Testis (tissue), 3 donors: Measurements from ENCODE around the gene HNRNPK. TPM values are rescaled to one million over a fixed set of nuclear protein-coding genes. Genes with fewer than 3 reads are reported as not detected.
"Not testable (repeated sequence)": the region's sequence is repeated elsewhere in the genome, so short reads cannot be mapped to it uniquely, and the experiment has no call there.

Experiments used
- DNase-seq: peaks from one replicate; pipeline ENCODE4 v3.0.0-alpha.2; 2019
- H3K27ac ChIP-seq, 2 donors: fragments of 200-600 bp; sonication (generic); one replicate each; pipeline ENCODE4 v1.5.1; 2019
- H3K27me3 ChIP-seq: fragments of 200-600 bp; sonication (generic); one replicate; pipeline ENCODE4 v1.5.1; 2019
- H3K36me3 ChIP-seq: fragments of 200-600 bp; sonication (generic); one replicate; pipeline ENCODE4 v1.5.1; 2017; ENCODE audit warnings: low read depth; ENCODE audit errors: missing control alignments
- H3K4me1 ChIP-seq: fragments of 200-600 bp; sonication (generic); one replicate; pipeline ENCODE4 v1.5.1; 2019
- H3K4me3 ChIP-seq, 2 donors: fragments of 200-600 bp; sonication (generic); one replicate each; pipeline ENCODE4 v1.5.1; 2017 to 2019
- H3K9me3 ChIP-seq: fragments of 200-600 bp; sonication (generic); one replicate; pipeline ENCODE4 v1.5.1; 2017
- CTCF ChIP-seq, 3 experiments: fragments of 450-650 bp in 2 of 3; fragments of 200-600 bp in 1 of 3; sonication (generic) in 1 of 3; IDR thresholded peaks; one replicate each; pipeline ENCODE4 v1.5.1; 2016 to 2019; ENCODE audit warnings: antibody characterized with exemption in 3 of 3, mild to moderate bottlenecking in 2 of 3, moderate library complexity in 1 of 3
- POLR2A ChIP-seq: fragments of 450-650 bp; IDR thresholded peaks from one replicate; pipeline ENCODE4 v1.6.1; 2017; ENCODE audit warnings: antibody characterized with exemption, mild to moderate bottlenecking, moderate library complexity
- WGBS, 2 donors: methylation state at CpG; one replicate each; pipeline ENCODE4 v1.1.5; 2018; 5-methylcytosine and 5-hydroxymethylcytosine counted together
- intact Hi-C: fragments of 100-400 bp; cut with DNase I; formaldehyde crosslinking; loops from one replicate; pipeline ENCODE4 v1.15.1; 2023; ENCODE audit warnings: low total_unique reads
- polyA plus RNA-seq: library from polyadenylated mRNA; stranded (reverse); fragments of 350-450 nt; fragmentation: Illumina TruSeq; extraction: RNeasy Lipid Tissue Mini Kit (QIAGEN cat#74804); gene quantifications from one replicate; pipeline ENCODE4 v1.2.3, GENCODE V29; 2014; ENCODE audit warnings: low read depth, low replicate concordance; ENCODE audit not compliant: insufficient read depth
- total RNA-seq, 2 donors: library from RNA; depleted of rRNA; stranded (reverse); fragments of >200 nt; gene quantifications; one replicate each; pipeline ENCODE4 v1.2.3, GENCODE V29; 2016

The HNRNPK gene
- total and polyA plus RNA-seq, 3 donors from 2014 or later: 415 to 508 (median 496) TPM

GRCh38 chr9:83959061-83959460, 21.0 kb downstream of the HNRNPK start:
- no peak for DNase-seq
- peaks cover 11% of the 10 kb centered on the region for H3K4me1 ChIP-seq
- H3K36me3 ChIP-seq: no peaks in the 10 kb centered on the region
- TF ChIP-seq CTCF (IDR thresholded peaks at IDR 0.05): no peak
- TF ChIP-seq POLR2A: no peak
- H3K27ac ChIP-seq: no peak overlapping the region
- intact Hi-C loops: no loop called here
- H3K9me3 ChIP-seq: no peaks in the 10 kb centered on the region
- no peak overlapping the region for H3K4me3 ChIP-seq
- H3K27me3 ChIP-seq: no peaks in the 10 kb centered on the region
- WGBS, 2 donors: 51 to 58% methylated on average over 4 of the region's 4 CpGs

- H3K4me3 ChIP-seq: peak overlapping the region; percentile 89 to 95
- no peak for DNase-seq
- intact Hi-C loops: no loop called here
- WGBS, 2 donors: 37 to 40% methylated on average over 4 of the region's 4 CpGs
- H3K9me3 ChIP-seq: no peaks in the 10 kb centered on the region
- no peaks in the 10 kb centered on the region for H3K36me3 ChIP-seq
- H3K27me3 ChIP-seq: no peaks in the 10 kb centered on the region
- H3K27ac ChIP-seq: peak overlapping the region; percentile 92
- H3K4me1 ChIP-seq: peaks cover 11% of the 10 kb centered on the region
- TF ChIP-seq CTCF (IDR thresholded peaks at IDR 0.05) (no peak), POLR2A (no peak)
These were observed 22.8 kb downstream of the HNRNPK start for GRCh38 chr9:83957248-83957513.

DNA sequence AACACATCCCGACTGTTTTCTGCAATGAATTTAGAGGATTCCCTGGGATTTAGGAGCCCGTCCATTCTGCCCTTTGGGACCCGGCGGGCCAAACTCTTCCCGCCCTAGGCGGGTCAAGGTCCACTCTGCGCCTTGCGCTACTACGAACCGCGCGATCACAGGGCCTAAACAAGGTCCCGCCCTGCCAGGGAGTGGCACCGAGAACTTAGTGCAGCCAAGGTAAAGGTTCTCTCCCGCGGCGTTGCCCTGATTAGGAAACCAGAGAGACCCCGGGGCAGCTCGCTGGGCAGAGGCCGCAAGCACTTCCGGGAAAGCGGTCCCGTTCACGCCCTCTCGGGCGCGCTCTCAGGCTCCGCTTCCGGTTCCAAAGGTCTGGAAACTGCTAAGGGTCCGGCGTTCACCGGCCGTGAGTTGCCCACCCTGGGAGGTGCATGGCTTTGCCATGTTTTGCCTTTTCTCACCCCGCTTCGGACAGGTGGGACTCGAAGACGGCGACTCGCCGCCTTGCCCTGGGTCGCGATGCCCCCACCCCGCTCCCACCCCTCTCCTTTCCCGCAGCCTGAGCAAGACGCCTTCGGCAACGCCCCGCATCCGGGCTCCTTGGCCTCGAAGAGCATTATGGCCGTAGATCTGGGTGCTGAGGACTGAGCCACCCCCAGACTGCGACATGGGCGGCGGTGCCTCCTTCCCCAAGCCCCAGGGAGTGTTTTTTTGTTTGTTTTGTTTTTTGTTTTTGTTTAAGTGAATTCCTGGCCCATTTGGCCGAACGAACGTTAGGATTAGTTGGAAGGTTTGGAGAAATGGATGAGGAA, 23.4 kb downstream of the HNRNPK start:
- Histone ChIP-seq H3K4me3 (peak overlapping the region; percentile 89 to 95), H3K4me1 (peaks cover 11% of the 10 kb centered on the region), H3K9me3 (no peaks in the 10 kb centered on the region), H3K36me3 (no peaks in the 10 kb centered on the region), H3K27ac (peak overlapping the region; percentile 92), H3K27me3 (no peaks in the 10 kb centered on the region)
- WGBS, 2 donors: 0 to 3% methylated on average over 28 to 57 of the region's 57 CpGs
- DNase-seq: peak; percentile 87
- intact Hi-C loops: no loop called here
- TF ChIP-seq CTCF (IDR thresholded peaks at IDR 0.05) (no peak), POLR2A (no peak)

DNA sequence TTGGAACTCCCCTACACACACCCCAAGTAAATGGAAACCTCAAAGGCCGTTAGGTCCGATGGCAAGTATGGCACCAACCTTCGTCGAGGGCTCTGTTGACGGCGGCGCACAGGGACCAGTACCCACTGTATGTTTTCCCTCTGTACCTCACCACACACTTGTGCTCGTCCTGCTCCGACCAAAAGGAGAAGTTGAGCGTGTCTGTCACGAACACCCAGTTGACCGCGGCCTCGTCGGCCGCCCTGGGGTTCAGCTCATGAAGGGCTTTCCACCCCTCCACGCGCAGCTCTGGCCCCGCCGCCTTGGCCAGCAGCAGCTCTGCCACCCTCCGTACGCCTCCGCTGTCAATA, 24.0 kb downstream of the HNRNPK start:
- no peaks in the 10 kb centered on the region for H3K36me3 ChIP-seq
- peak overlapping the region; percentile 89 to 95 for H3K4me3 ChIP-seq
- TF ChIP-seq CTCF (IDR thresholded peaks at IDR 0.05) (no peak), POLR2A (no peak)
- peak overlapping the region; percentile 92 for H3K27ac ChIP-seq
- 3 to 9% methylated on average over 23 of the region's 23 CpGs for WGBS, 2 donors
- peaks cover 11% of the 10 kb centered on the region for H3K4me1 ChIP-seq
- H3K9me3 ChIP-seq: no peaks in the 10 kb centered on the region
- H3K27me3 ChIP-seq: no peaks in the 10 kb centered on the region
- peak; percentile 41 for DNase-seq
- intact Hi-C loops: no loop called here

DNA sequence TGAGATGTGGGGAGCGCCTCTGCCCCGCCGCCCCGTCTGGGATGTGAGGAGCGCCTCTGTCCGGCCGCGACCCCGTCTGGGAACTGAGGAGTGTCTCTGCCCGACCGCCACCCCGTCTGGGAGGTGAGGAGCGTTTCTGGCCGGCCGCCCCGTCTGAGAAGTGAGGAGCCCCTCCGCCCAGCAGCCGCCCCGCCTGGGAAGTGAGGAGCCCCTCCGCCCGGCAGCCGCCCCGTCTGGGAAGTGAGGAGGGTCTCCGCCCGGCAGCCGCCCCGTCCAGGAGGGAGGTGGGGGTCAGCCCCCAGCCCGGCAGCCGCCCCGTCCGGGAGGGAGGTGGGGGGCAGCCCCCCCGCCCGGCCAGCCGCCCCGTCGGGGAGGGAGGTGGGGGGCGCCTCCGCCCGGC, 31.9 kb downstream of the HNRNPK start:
- H3K36me3 ChIP-seq, H3K27me3 ChIP-seq, DNase-seq, H3K9me3 ChIP-seq, H3K4me1 ChIP-seq, intact Hi-C loops, H3K27ac ChIP-seq: not testable (repeated sequence)
- H3K4me3 ChIP-seq: peak overlapping the region in 1 of 2 donors; percentile 26
- WGBS, 2 donors: 92% methylated on average over 25 of the region's 39 CpGs; no CpG with 5 or more reads in 1 of the 2 donors
